ENCODE data around the gene CAV1. TPM values are rescaled to one million over a fixed set of nuclear protein-coding genes. Genes with fewer than 3 reads are reported as not detected.

The CAV1 gene
- total RNA-seq, 1 experiment from 2014 or later: 4.9 TPM

DNA sequence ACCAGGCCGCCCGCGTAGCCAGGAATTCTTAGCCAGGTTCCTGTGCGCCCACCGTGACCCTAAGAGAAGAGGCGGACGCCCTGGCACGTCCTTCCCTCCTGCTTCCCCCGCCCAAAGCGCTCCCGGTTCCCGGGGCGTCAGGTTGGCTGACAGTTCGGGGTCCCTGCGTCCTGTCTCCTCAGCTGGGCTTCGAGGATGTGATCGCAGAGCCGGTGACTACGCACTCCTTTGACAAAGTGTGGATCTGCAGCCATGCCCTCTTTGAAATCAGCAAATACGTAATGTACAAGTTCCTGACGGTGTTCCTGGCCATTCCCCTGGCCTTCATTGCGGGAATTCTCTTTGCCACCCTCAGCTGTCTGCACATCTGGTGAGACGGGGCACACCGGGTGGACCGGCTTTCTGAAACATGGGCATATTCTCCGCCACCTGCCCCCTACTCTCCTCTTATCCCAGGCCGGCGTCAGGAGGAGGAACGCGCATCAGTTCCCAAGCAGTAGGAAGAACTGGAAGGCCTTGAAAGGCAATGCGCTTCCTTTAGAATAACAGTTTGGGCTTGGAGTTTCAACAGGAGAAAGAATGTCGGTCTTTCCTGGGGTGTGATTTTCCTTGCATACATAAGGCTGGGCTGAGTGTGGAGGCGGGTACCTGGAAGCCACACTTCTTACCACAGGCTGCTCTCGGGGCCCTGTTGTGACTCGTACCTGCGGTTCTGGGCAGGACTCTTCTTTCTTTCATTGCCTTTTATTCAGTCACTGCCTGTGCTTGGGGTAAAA is 24.6 kb upstream of the CAV1 start:
- peak overlapping the region; percentile 83 for H3K4me3 ChIP-seq (ENCODE audit: low read depth, low read length)
- H3K4me1 ChIP-seq: peaks cover 27% of the 10 kb centered on the region
- Mint-ChIP-seq H3K36me3 (ENCODE audit: insufficient read depth, unreplicated experiment) (no peaks in the 10 kb centered on the region), H3K4me3 (ENCODE audit: unreplicated experiment) (peak overlapping the region; percentile 86), H3K27ac (ENCODE audit: unreplicated experiment) (peak overlapping the region; percentile 27), H3K9me3 (ENCODE audit: unreplicated experiment) (no peaks in the 10 kb centered on the region), H3K27me3 (ENCODE audit: insufficient read depth, unreplicated experiment) (no peaks in the 10 kb centered on the region), H3K4me1 (ENCODE audit: low read depth, unreplicated experiment) (peaks cover 15% of the 10 kb centered on the region)
- TF ChIP-seq, protein P1, sequence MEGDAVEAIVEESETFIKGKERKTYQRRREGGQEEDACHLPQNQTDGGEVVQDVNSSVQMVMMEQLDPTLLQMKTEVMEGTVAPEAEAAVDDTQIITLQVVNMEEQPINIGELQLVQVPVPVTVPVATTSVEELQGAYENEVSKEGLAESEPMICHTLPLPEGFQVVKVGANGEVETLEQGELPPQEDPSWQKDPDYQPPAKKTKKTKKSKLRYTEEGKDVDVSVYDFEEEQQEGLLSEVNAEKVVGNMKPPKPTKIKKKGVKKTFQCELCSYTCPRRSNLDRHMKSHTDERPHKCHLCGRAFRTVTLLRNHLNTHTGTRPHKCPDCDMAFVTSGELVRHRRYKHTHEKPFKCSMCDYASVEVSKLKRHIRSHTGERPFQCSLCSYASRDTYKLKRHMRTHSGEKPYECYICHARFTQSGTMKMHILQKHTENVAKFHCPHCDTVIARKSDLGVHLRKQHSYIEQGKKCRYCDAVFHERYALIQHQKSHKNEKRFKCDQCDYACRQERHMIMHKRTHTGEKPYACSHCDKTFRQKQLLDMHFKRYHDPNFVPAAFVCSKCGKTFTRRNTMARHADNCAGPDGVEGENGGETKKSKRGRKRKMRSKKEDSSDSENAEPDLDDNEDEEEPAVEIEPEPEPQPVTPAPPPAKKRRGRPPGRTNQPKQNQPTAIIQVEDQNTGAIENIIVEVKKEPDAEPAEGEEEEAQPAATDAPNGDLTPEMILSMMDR (IDR thresholded peaks at IDR 0.05; ENCODE audit: insufficient read depth in 1 of 2, low read depth in 1 of 2, low read length in 1 of 2, severe bottlenecking in 1 of 2, unreplicated experiment in 1 of 2): no peak
- ChIA-PET CTCF (interaction anchor here (1.0 kb wide), 1 partner anchor 26 kb away, joined by 3 read pairs; no protein-coding TSS in a partner anchor), POLR2A (no interaction called here)
- H3K27me3 ChIP-seq (replicated peaks; ENCODE audit: control insufficient read depth, insufficient read depth, low read length): no peaks in the 10 kb centered on the region
- intact Hi-C loops (cut with micrococcal nuclease; ENCODE audit: unreplicated experiment): loop anchor here (5.0 kb wide), 1 partner anchor 48 kb away; no protein-coding TSS in a partner anchor
- no peaks in the 10 kb centered on the region for H3K9me3 ChIP-seq
- DNase-seq: peak in 1 of 2 experiments; percentile 13
- no TSS peak for BruUV-seq (replicated peaks)
- no peaks in the 10 kb centered on the region for H3K36me3 ChIP-seq (ENCODE audit: control insufficient read depth, insufficient read depth, low read length)

DNA sequence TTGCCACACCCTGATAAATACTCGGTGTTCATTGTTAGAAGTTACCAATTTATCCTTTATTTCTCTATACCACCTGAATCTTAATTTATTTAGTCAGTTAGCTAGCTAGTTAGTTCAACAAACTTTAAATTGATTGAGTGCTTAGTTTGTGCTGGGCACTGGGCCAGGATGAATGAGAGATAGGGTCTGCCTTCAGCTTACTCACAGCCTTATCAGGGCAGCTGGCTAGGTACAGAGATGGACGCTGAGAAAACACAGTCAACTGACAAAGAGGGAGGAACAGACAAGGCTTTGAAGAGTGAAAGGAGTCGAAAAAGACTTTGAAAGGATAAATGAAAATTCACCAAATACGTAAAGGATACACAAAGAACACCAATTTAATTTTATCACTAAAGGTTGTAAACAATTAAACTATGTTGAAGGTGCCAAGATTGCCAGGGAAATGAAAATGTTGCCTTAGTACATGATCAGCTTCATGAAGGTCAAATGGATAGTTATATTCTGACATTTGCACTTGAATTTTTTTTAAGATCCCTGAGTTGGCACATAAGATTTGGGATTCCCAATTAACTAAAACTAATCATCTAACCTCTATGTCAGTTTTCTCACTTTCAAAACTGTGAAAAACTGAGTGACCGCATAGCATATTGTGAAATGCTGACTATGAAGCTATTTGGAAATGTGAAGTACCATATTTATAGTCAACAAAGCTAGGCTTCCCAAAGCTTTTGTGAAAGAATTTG is 23.2 kb upstream of the CAV1 start:
- Histone ChIP-seq H3K27me3 (replicated peaks; ENCODE audit: control insufficient read depth, insufficient read depth, low read length) (no peaks in the 10 kb centered on the region), H3K4me1 (peaks cover 27% of the 10 kb centered on the region), H3K9me3 (no peaks in the 10 kb centered on the region), H3K36me3 (ENCODE audit: control insufficient read depth, insufficient read depth, low read length) (no peaks in the 10 kb centered on the region), H3K4me3 (ENCODE audit: low read depth, low read length) (no peak overlapping the region)
- peaks cover 15% of the 10 kb centered on the region for H3K4me1 Mint-ChIP-seq (ENCODE audit: low read depth, unreplicated experiment)
- no peaks in the 10 kb centered on the region for H3K9me3 Mint-ChIP-seq (ENCODE audit: unreplicated experiment)
- no peaks in the 10 kb centered on the region for H3K36me3 Mint-ChIP-seq (ENCODE audit: insufficient read depth, unreplicated experiment)
- ChIA-PET CTCF (interaction anchor here (0.8 to 1.5 kb wide), 2 partner anchors 25 to 63 kb away, joined by 3 to 4 read pairs; no protein-coding TSS in a partner anchor), POLR2A (no interaction called here)
- TF ChIP-seq, protein P1 (IDR thresholded peaks at IDR 0.05; ENCODE audit: insufficient read depth in 1 of 2, low read depth in 1 of 2, low read length in 1 of 2, severe bottlenecking in 1 of 2, unreplicated experiment in 1 of 2): no peak
- intact Hi-C loops (cut with micrococcal nuclease; ENCODE audit: unreplicated experiment): loop anchor here (5.0 kb wide), 1 partner anchor 49 kb away; no protein-coding TSS in a partner anchor
- H3K27me3 Mint-ChIP-seq (ENCODE audit: insufficient read depth, unreplicated experiment): no peaks in the 10 kb centered on the region
- H3K4me3 Mint-ChIP-seq (ENCODE audit: unreplicated experiment): peak overlapping the region; percentile 9
- DNase-seq: no peak
- BruUV-seq (replicated peaks): no TSS peak
- H3K27ac Mint-ChIP-seq (ENCODE audit: unreplicated experiment): no peak overlapping the region
